HepG2 (cell line): Measurements from ENCODE around the gene PUDP. TPM values are rescaled to one million over a fixed set of nuclear protein-coding genes. Genes with fewer than 3 reads are reported as not detected.

ENCODE experiments used
- ATAC-seq: fragments of 200-7000 bp; cut with Tn5 transposase; 3 replicates; pipeline ENCODE4 v1.9.1; 2020; ENCODE audit warnings: mild to moderate bottlenecking, moderate library complexity
- BruUV-seq: library from RNA; stranded (reverse); fragments of 400-500 nt; replicated peaks from 2 replicates; lab custom pipeline; 2021; lab: Mats Ljungman, UMichigan
- CTCF ChIA-PET: fragments of 300-600 bp; formaldehyde crosslinking; extraction: SDS; loops from one replicate; lab custom pipeline; 2021; ENCODE audit warnings: low total read pairs, inconsistent platforms, low intra/inter-chr PET ratio; lab: Yijun Ruan, JAX
- POLR2A ChIA-PET: fragments of 350-600 bp; sonication (Branson Sonifier 250); formaldehyde crosslinking; loops from one replicate; lab custom pipeline; 2020; ENCODE audit warnings: antibody characterized with exemption, inconsistent platforms; lab: Yijun Ruan, JAX
- DNase-seq: peaks from one replicate; pipeline ENCODE4 v3.0.0-alpha.2; 2015; ENCODE audit warnings: low spot score
- FAIRE-seq: peaks from 3 replicates; lab custom pipeline; 2011; peaks lifted over from hg19 to GRCh38; lab: Jason Lieb, UNC
- H2AFZ ChIP-seq: one replicate; pipeline ENCODE4 v1.6.1; 2011; ENCODE audit warnings: low read length, inconsistent platforms
- H3K27ac ChIP-seq: fragments of 300-600 bp; 3 replicates; pipeline ENCODE4 v1.8.0; 2011; ENCODE audit warnings: mixed run types, mild to moderate bottlenecking, mixed read lengths, low read length, inconsistent platforms; ENCODE audit not compliant: insufficient read depth; ENCODE audit errors: extremely low read length
- H3K27me3 ChIP-seq, 2 experiments: fragments of 200-600 bp in 1 of 2; 2 replicates in 1 of 2; 3 replicates in 1 of 2; pipeline versions ENCODE4 v1.6.0 to v1.8.0; 2011; ENCODE audit warnings: low read length in 2 of 2, mild to moderate bottlenecking in 2 of 2, moderate library complexity in 2 of 2, inconsistent platforms in 1 of 2; ENCODE audit not compliant: insufficient read depth in 2 of 2, control insufficient read depth in 1 of 2
- H3K36me3 ChIP-seq, 2 experiments: fragments of 200-600 bp in 1 of 2; replicated peaks in 1 of 2; 2 replicates in 1 of 2; 3 replicates in 1 of 2; pipeline versions ENCODE4 v1.5.1 to v1.8.0; 2011; ENCODE audit warnings: low read length in 2 of 2, inconsistent platforms in 1 of 2; ENCODE audit not compliant: insufficient read depth in 2 of 2, control insufficient read depth in 1 of 2
- H3K4me1 ChIP-seq: 2 replicates; pipeline ENCODE4 v1.5.1; 2012; ENCODE audit warnings: low read length, inconsistent platforms; ENCODE audit not compliant: insufficient read depth
- H3K4me2 ChIP-seq: 2 replicates; pipeline ENCODE4 v1.6.0; 2011; ENCODE audit warnings: low read depth, low read length, inconsistent platforms
- H3K4me3 ChIP-seq, 3 experiments: fragments of 200-600 bp in 1 of 3; sonication (generic), shearing (Covaris generic) in 1 of 3; replicated peaks in 1 of 3; 2 replicates each; pipeline ENCODE4 v1.5.1; 2011 to 2016; ENCODE audit warnings: low read length in 3 of 3, inconsistent platforms in 2 of 3, low read depth in 2 of 3, mild to moderate bottlenecking in 2 of 3, control low read depth in 1 of 3, mixed read lengths in 1 of 3; ENCODE audit not compliant: insufficient read depth in 1 of 3
- H3K79me2 ChIP-seq: one replicate; pipeline ENCODE4 v1.6.1; 2011; ENCODE audit warnings: low read length, inconsistent platforms; ENCODE audit not compliant: insufficient read depth
- H3K9ac ChIP-seq: 2 replicates; pipeline ENCODE4 v1.6.0; 2011; ENCODE audit warnings: mild to moderate bottlenecking, low read depth, low read length, inconsistent platforms; ENCODE audit not compliant: insufficient read depth
- H3K9me3 ChIP-seq: 2 replicates; pipeline ENCODE4 v1.5.1; 2012; ENCODE audit warnings: mild to moderate bottlenecking, low read length
- H4K20me1 ChIP-seq: 2 replicates; pipeline ENCODE4 v1.6.0; 2011; ENCODE audit warnings: inconsistent platforms, mild to moderate bottlenecking, low read length, moderate library complexity; ENCODE audit not compliant: insufficient read depth
- KDM3A ChIP-seq: IDR thresholded peaks from 2 replicates; pipeline ENCODE4 v1.6.1; 2018; ENCODE audit warnings: low read depth, missing compliant biosample characterization
- KLF6 ChIP-seq: IDR thresholded peaks from 2 replicates; pipeline ENCODE4 v1.8.0; 2016; ENCODE audit warnings: missing biosample characterization, missing genetic modification reagents
- MXD1 ChIP-seq: sonication (generic); formaldehyde crosslinking; IDR thresholded peaks from 2 replicates; pipeline ENCODE4 v1.4.0; 2020; ENCODE audit warnings: mild to moderate bottlenecking, missing genetic modification reagents
- NPAS2 ChIP-seq: sonication (generic); formaldehyde crosslinking; IDR thresholded peaks from 2 replicates; pipeline ENCODE4 v1.8.0; 2022; ENCODE audit warnings: mild to moderate bottlenecking, missing genetic modification reagents, borderline replicate concordance
- NR2C2 ChIP-seq: sonication (generic); formaldehyde crosslinking; IDR thresholded peaks from 2 replicates; pipeline ENCODE4 v1.4.0; 2020; ENCODE audit warnings: missing genetic modification reagents, mild to moderate bottlenecking, moderate library complexity, borderline replicate concordance
- SNAPC2 ChIP-seq: sonication (generic); formaldehyde crosslinking; IDR thresholded peaks from 2 replicates; pipeline ENCODE4 v1.8.1; 2022; ENCODE audit warnings: mild to moderate bottlenecking, missing genetic modification reagents
- SRSF4 ChIP-seq: fragments of 200-400 bp; formaldehyde crosslinking; IDR thresholded peaks from one replicate; pipeline ENCODE4 v1.6.1; 2018; ENCODE audit warnings: mild to moderate bottlenecking, low read depth, low read length, moderate library complexity; ENCODE audit not compliant: poor library complexity, severe bottlenecking
- TEF ChIP-seq: sonication (generic); formaldehyde crosslinking; IDR thresholded peaks from 2 replicates; pipeline ENCODE4 v1.5.0; 2020; ENCODE audit warnings: missing genetic modification reagents
- ZBTB3 ChIP-seq: sonication (generic); formaldehyde crosslinking; IDR thresholded peaks from 2 replicates; pipeline ENCODE4 v1.4.0; 2020; ENCODE audit warnings: low read depth, mild to moderate bottlenecking, moderate library complexity, missing genetic modification reagents, borderline replicate concordance
- ZNF383 ChIP-seq: sonication (generic); formaldehyde crosslinking; IDR thresholded peaks from 2 replicates; pipeline ENCODE4 v1.4.0; 2020; ENCODE audit warnings: missing genetic modification reagents, mild to moderate bottlenecking, borderline replicate concordance
- ZNF512 ChIP-seq: sonication (generic); formaldehyde crosslinking; IDR thresholded peaks from 2 replicates; pipeline ENCODE4 v1.4.0; 2020; ENCODE audit warnings: mild to moderate bottlenecking, missing genetic modification reagents
- ZNF567 ChIP-seq: sonication (generic); formaldehyde crosslinking; IDR thresholded peaks from 2 replicates; pipeline ENCODE4 v1.8.1; 2023; ENCODE audit warnings: mild to moderate bottlenecking, missing genetic modification reagents, borderline replicate concordance
- ZNF615 ChIP-seq: sonication (generic); formaldehyde crosslinking; IDR thresholded peaks from 2 replicates; pipeline ENCODE4 v1.5.0; 2020; ENCODE audit warnings: mild to moderate bottlenecking, missing genetic modification reagents, borderline replicate concordance
- ZNF652 ChIP-seq: IDR thresholded peaks from 2 replicates; pipeline ENCODE4 v1.6.1; 2016; ENCODE audit warnings: low read depth, borderline replicate concordance
- ZNF672 ChIP-seq: sonication (generic); formaldehyde crosslinking; IDR thresholded peaks from 2 replicates; pipeline ENCODE4 v1.8.1; 2022; ENCODE audit warnings: missing genetic modification reagents
- ZNF709 ChIP-seq: sonication (generic); formaldehyde crosslinking; IDR thresholded peaks from 2 replicates; pipeline ENCODE4 v1.5.0; 2020; ENCODE audit warnings: mild to moderate bottlenecking, missing genetic modification reagents
- ZNF777 ChIP-seq: sonication (generic); formaldehyde crosslinking; IDR thresholded peaks from 2 replicates; pipeline ENCODE4 v1.4.0; 2020; ENCODE audit warnings: missing genetic modification reagents
- WGBS: methylation state at CpG from one replicate; pipeline ENCODE4 v1.1.6; 2017; ENCODE audit warnings: low lambda C conversion rate; 5-methylcytosine and 5-hydroxymethylcytosine counted together
- in situ Hi-C: cut with HindIII; loops from 2 replicates; pipeline ENCODE4 v1.10.0; 2017; ENCODE audit warnings: low pct_unique_long_range_greater_than_20kb; ENCODE audit not compliant: extremely low pct_ligation_motif_present
- intact Hi-C: fragments of 100-400 bp; cut with micrococcal nuclease; formaldehyde crosslinking; loops from one replicate; pipeline ENCODE4 v1.10.0; 2022; ENCODE audit not compliant: unreplicated experiment
- polyA plus RNA-seq, 8 experiments: library from polyadenylated mRNA; depleted of rRNA in 3 of 8; stranded (reverse) in 7 of 8; unstranded in 1 of 8; fragments of >200 nt; fragmentation: Illumina TruSeq in 4 of 8; extraction: Trizol in 4 of 8; gene quantifications; 2 replicates each; pipeline versions ENCODE4 v1.2.1 to v1.2.3, GENCODE V29; 2011 to 2016; ENCODE audit warnings: low read depth in 4 of 8, missing spikeins in 1 of 8, mixed read lengths in 1 of 8; ENCODE audit not compliant: insufficient read depth in 1 of 8
- total RNA-seq, 5 experiments: library from RNA; depleted of rRNA; stranded (reverse); fragments of >200 nt; fragmentation: Illumina TruSeq; extraction: Trizol; gene quantifications; 2 replicates each; pipeline ENCODE4 v1.2.3, GENCODE V29; 2016; ENCODE audit warnings: low read depth in 1 of 5

The PUDP gene
- total and polyA plus RNA-seq, 2 of the 13 experiments (the other 11 are each of a cell fraction or from before 2014, with no cell fraction given) = 7.5 to 23.5 TPM

GRCh38 chrX:7059214-7059838, 88.6 kb downstream of the PUDP start:
- Histone ChIP-seq H4K20me1 (no peaks in the 10 kb centered on the region), H3K36me3 (0 out of 5 replicates have a peak, but pooled peaks cover 0 to 7% of the 10 kb centered on the region in 2 experiments), H2AFZ (no peak overlapping the region), H3K79me2 (no peaks in the 10 kb centered on the region), H3K27ac (no peak overlapping the region), H3K4me1 (0 out of 2 replicates have a peak, but pooled peaks cover 9% of the 10 kb centered on the region), H3K4me2 (no peak overlapping the region), H3K9me3 (no peaks in the 10 kb centered on the region), H3K4me3 (no peak overlapping the region), H3K9ac (no peak overlapping the region), H3K27me3 (no peaks in the 10 kb centered on the region)
- ChIA-PET POLR2A (no interaction called here), CTCF (no interaction called here)
- no peak for ATAC-seq
- 92% methylated on average over 10 of the region's 12 CpGs for WGBS
- no peak for DNase-seq
- BruUV-seq = no TSS peak
- intact Hi-C loops = no loop called here
- in situ Hi-C loops = no loop called here
- FAIRE-seq = no peak
- TF ChIP-seq KDM3A (CRISPR knock-in tag) = no peak
- TF ChIP-seq KLF6 (CRISPR knock-in tag) = no peak
- TF ChIP-seq ZBTB3 (CRISPR knock-in tag) = no peak
- no peak for TF ChIP-seq ZNF777 (CRISPR knock-in tag)
- no peak for TF ChIP-seq ZNF652
- TF ChIP-seq SNAPC2 (CRISPR knock-in tag) = no peak
- no peak for TF ChIP-seq ZNF672 (CRISPR knock-in tag)
- no peak for TF ChIP-seq TEF (CRISPR knock-in tag)
- no peak for TF ChIP-seq ZNF709 (CRISPR knock-in tag)
- TF ChIP-seq NPAS2 (CRISPR knock-in tag) = no peak
- no peak for TF ChIP-seq ZNF383 (CRISPR knock-in tag)
- no peak for TF ChIP-seq MXD1 (CRISPR knock-in tag)
- TF ChIP-seq ZNF512 (CRISPR knock-in tag) = no peak
- TF ChIP-seq ZNF567 = no peak
- TF ChIP-seq ZNF615 (CRISPR knock-in tag) = no peak
- no peak for TF ChIP-seq NR2C2 (CRISPR knock-in tag)
- TF ChIP-seq SRSF4 = no peak
